Measurements from ENCODE around the gene CLEC4G.

- TF ChIP-seq CTCF (IDR thresholded peaks at IDR 0.05): no peak
- TF ChIP-seq EP300 (IDR thresholded peaks at IDR 0.05): no peak
- TF ChIP-seq POLR2A (IDR thresholded peaks at IDR 0.05): no peak
Measured at GRCh38 chr19:7692417-7693088, 39.4 kb downstream of the CLEC4G start.

All from tibial nerve (tissue), 4 donors.